Mesodermal cell (in vitro differentiated cells): Measurements from ENCODE around the gene DDX42. TPM values are rescaled to one million over a fixed set of nuclear protein-coding genes. Genes with fewer than 3 reads are reported as not detected.

Source experiments
- H3K27ac ChIP-seq: 2 replicates; pipeline ENCODE4 v1.7.0; 2013; ENCODE audit warnings: mild to moderate bottlenecking, low read depth, low read length, moderate library complexity; ENCODE audit not compliant: severe bottlenecking
- H3K36me3 ChIP-seq: 2 replicates; pipeline ENCODE4 v1.7.1; 2013; ENCODE audit warnings: mild to moderate bottlenecking, low read length, moderate library complexity; ENCODE audit not compliant: control insufficient read depth, insufficient read depth
- H3K4me1 ChIP-seq: one replicate; pipeline ENCODE4 v1.7.1; 2013; ENCODE audit warnings: mild to moderate bottlenecking, low read length; ENCODE audit not compliant: insufficient read depth, control insufficient read depth, poor library complexity, severe bottlenecking
- H3K4me3 ChIP-seq: 2 replicates; pipeline ENCODE4 v1.7.0; 2013; ENCODE audit warnings: low read length, control low read depth, mild to moderate bottlenecking; ENCODE audit not compliant: insufficient read depth, poor library complexity, severe bottlenecking; ENCODE audit errors: extremely low read depth
- H3K9me3 ChIP-seq: 2 replicates; pipeline ENCODE4 v1.7.1; 2013; ENCODE audit warnings: mild to moderate bottlenecking, low read length, moderate library complexity; ENCODE audit not compliant: control insufficient read depth
- WGBS, 2 experiments: methylation state at CpG; one replicate each; pipeline ENCODE4 v1.1.5; 2013; ENCODE audit warnings: missing lambda C conversion rate in 2 of 2; ENCODE audit not compliant: insufficient coverage in 2 of 2; 5-methylcytosine and 5-hydroxymethylcytosine counted together
- polyA plus RNA-seq, 2 experiments: library from polyadenylated mRNA; stranded (reverse); fragments of 50-300 nt; gene quantifications; one replicate each; pipeline ENCODE4 v1.2.3, GENCODE V29; 2013

The DDX42 gene, protein sequence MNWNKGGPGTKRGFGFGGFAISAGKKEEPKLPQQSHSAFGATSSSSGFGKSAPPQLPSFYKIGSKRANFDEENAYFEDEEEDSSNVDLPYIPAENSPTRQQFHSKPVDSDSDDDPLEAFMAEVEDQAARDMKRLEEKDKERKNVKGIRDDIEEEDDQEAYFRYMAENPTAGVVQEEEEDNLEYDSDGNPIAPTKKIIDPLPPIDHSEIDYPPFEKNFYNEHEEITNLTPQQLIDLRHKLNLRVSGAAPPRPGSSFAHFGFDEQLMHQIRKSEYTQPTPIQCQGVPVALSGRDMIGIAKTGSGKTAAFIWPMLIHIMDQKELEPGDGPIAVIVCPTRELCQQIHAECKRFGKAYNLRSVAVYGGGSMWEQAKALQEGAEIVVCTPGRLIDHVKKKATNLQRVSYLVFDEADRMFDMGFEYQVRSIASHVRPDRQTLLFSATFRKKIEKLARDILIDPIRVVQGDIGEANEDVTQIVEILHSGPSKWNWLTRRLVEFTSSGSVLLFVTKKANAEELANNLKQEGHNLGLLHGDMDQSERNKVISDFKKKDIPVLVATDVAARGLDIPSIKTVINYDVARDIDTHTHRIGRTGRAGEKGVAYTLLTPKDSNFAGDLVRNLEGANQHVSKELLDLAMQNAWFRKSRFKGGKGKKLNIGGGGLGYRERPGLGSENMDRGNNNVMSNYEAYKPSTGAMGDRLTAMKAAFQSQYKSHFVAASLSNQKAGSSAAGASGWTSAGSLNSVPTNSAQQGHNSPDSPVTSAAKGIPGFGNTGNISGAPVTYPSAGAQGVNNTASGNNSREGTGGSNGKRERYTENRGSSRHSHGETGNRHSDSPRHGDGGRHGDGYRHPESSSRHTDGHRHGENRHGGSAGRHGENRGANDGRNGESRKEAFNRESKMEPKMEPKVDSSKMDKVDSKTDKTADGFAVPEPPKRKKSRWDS
- polyA plus RNA-seq (2013, experiment 1 of 2): 81.7 TPM
- polyA plus RNA-seq (2013, experiment 2 of 2): 86.5 TPM

DNA sequence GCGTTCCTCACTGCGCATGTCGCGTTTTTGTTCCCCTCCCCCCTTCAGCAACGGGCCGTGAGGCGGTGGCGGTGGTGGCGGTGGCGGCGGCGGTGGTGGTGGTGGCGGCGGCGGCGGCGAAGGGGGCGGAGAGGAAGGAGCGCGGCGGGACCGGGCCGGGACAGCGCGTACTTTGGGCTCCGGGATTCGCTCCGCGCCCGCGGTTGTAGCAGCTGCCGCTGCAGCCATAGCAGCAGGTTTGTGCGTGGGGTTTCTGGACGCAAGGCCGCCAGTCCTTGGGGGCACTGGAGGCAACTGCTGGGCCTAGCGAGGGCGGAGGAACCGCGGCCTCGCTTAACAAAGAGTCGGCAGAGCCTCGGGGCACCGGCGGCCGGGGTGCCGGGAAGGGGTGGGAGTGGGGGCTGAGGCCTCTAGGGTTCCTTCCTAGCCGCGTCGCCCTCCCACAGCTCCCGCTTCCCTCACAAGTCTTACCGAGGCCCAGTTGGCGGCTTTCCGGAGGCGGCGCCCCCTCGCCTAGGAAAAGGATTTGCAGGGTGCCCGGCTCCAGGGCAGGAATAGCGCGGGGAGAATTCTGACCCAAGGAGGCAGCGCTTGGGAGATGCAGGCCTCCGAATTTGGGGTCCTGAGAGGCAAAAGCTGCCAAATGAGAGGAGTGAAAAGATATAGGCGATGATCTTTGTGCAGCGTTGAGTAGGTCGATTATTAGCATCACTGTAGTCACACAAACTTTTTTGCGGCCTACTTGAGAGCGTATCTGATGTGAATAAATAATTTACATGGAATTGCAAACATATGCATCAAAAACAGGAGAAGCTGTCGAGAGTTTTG lies at the start of gene DDX42:
Gene DDX42, plus strand, starts transcription at position 30 of the 828 bp plus-strand sequence. CDS start 12,880 bp downstream, outside the sequence.
- WGBS, 2 experiments: 0% methylated on average over 34 to 35 of the region's 67 CpGs
- peak within 1 kb of the TSS; percentile 100 for H3K4me3 ChIP-seq
- no peaks in the 10 kb centered on the region for H3K4me1 ChIP-seq
- H3K9me3 ChIP-seq: no peaks in the 10 kb centered on the region
- H3K27ac ChIP-seq: peak within 1 kb of the TSS; percentile 100
- peaks cover 52% of the 10 kb centered on the region for H3K36me3 ChIP-seq

DNA sequence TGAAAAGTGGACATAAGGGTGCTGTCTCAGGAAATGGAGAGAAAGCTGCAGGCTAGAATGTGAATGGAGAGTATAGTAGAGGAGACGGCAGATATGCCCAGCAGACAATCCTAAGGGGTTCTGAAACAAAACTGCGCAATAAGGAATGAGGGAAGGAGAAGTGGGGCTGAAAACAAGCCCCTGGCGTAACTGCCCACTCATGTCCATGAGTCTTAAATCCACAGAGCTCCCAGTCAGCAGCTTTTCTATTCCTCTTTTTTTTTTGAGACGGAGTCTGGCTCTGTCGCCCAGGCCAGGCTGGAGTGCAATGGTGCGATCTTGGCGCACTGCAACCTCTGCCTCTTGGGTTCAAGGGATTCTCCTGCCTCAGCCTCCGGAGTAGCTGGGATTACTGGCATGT lies 38.3 kb upstream of the DDX42 start:
- 99 to 100% methylated on average over 7 of the region's 8 CpGs for whole genome bisulfite sequencing, 2 experiments
- H3K4me1 ChIP-seq: peaks cover 3% of the 10 kb centered on the region
- H3K27ac ChIP-seq: no peak overlapping the region
- peaks cover 9% of the 10 kb centered on the region for H3K36me3 ChIP-seq
- no peaks in the 10 kb centered on the region for H3K9me3 ChIP-seq
- H3K4me3 ChIP-seq: no peak overlapping the region

DNA sequence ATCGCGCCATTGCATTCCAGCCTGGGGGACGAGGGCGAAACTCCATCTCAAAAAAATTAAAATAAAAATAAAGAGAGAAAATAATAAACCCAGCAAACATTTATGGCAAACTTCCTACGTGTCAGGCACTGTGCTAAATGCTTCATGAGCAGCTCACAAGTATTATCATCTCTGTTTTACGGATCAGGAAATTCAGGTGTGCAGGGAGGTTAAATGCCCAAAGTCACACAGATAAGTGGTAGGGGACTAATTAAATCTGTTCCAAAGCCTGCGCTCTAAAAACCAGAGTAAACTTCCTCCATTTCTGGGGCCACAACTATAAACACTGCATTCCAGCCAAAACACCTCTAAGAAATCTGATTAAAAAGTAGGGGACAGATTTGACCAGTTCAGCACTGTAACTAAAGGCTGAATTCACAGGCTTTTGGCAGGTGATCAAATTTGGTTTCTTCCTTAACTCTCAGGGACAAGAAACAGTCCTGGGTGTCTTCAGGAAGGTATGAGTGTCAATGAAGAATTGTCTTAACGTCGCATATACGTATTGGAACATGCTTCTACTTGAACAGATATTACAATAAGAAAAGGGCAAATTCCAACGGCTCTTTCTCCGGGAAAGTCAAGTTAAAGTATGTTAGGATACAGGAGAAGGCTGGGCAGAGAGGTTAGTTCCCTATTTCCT lies 33.4 kb upstream of the DDX42 start:
- WGBS, 2 experiments: 50% methylated on average over 2 of the region's 12 CpGs; no CpG with 5 or more reads in 1 of the 2 experiments
- peak overlapping the region; percentile 73 for H3K27ac ChIP-seq
- peaks cover 8% of the 10 kb centered on the region for H3K36me3 ChIP-seq
- H3K4me3 ChIP-seq: peak overlapping the region; percentile 93
- no peaks in the 10 kb centered on the region for H3K9me3 ChIP-seq
- H3K4me1 ChIP-seq: peaks cover 3% of the 10 kb centered on the region

DNA sequence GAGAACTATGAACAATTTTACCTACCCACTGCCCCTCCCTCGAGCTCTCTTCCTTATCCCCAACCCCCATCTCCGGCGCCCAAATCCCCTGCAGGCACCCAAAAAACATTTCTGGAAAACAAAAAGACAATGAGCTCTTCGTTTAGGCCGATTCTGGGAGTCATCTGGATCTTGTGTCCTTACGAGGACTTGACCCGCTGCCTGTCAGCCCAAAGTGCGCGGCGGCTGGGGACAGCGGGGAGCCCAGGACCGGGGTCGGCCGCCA lies 32.9 kb upstream of the DDX42 start:
- peak overlapping the region; percentile 93 for H3K4me3 ChIP-seq
- peaks cover 3% of the 10 kb centered on the region for H3K4me1 ChIP-seq
- WGBS, 2 experiments: 0% methylated on average over 10 to 11 of the region's 14 CpGs
- H3K27ac ChIP-seq: peak overlapping the region; percentile 73
- peaks cover 12% of the 10 kb centered on the region for H3K36me3 ChIP-seq
- no peaks in the 10 kb centered on the region for H3K9me3 ChIP-seq

DNA sequence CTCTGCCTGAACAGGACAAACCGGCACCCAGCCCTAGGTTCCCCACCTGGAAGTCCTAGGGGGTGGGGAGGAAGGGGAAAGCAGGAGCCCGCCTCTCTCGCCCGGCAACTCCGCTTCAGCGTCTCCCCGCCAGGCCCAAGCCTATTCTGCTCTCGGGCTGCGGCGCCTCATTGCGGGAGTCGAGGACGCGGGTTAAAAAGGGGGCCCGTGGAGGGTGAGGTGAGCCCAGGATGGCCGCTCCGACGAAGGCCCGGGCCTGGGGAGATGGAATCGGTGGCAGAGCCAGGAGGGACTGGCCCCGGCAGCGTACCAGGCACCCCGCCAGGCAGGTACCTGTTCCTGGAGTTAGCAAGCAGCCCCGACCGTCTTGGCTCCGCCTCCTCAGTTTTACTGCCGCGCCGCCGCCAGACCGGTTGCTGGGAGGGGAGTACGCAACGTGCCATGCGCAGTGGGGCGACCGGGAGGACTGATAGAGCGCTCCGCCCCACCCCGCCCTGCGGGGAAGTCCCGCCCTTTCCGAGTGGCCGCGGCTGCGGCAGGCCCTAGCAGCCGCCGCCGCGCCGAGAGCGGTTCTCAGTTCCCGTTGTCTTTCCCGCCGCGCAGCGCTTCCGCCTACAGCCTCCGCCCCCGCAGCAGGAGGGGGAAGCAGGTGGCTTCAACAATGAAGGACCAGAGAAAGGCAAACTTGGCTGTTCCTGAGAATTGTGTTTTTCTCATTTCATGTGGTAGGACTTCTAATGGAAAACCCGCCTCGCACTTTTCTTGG lies 32.4 kb upstream of the DDX42 start, which contains the start of gene STRADA:
Gene STRADA, minus strand, starts transcription at position 392 of the 766 bp plus-strand sequence. CDS start 13,430 bp downstream, outside the sequence.
- H3K36me3 ChIP-seq: peaks cover 15% of the 10 kb centered on the region
- H3K27ac ChIP-seq: peak within 1 kb of the TSS; percentile 90
- H3K9me3 ChIP-seq: no peaks in the 10 kb centered on the region
- H3K4me1 ChIP-seq: peaks cover 3% of the 10 kb centered on the region
- WGBS, 2 experiments: 0 to 2% methylated on average over 32 to 45 of the region's 61 CpGs
- H3K4me3 ChIP-seq: peak within 1 kb of the TSS; percentile 93

DNA sequence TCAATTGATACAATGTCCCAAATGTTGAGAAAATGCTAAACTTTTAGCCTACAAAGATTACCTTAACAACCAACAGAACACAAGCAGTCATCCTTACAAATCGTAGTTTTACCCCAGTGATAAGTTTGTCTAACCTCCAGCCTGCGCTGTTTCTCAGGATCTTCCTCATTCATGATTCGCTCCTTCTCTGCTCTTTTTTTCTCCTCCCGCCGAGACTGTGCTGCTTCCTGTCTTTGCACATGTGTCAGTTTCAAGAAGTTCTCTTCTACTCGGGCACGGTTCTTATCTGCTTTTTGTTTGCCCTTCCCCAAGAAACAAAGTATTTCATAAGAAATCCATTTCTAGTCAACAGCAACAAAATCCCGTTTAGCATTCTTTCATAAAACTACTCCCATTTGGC lies 22.2 kb upstream of the DDX42 start:
- H3K4me3 ChIP-seq: no peak overlapping the region
- H3K36me3 ChIP-seq: peaks cover 86% of the 10 kb centered on the region
- WGBS, 2 experiments: 92 to 94% methylated on average over 7 to 8 of the region's 8 CpGs
- H3K27ac ChIP-seq: no peak overlapping the region
- H3K9me3 ChIP-seq: no peaks in the 10 kb centered on the region
- H3K4me1 ChIP-seq: no peaks in the 10 kb centered on the region

DNA sequence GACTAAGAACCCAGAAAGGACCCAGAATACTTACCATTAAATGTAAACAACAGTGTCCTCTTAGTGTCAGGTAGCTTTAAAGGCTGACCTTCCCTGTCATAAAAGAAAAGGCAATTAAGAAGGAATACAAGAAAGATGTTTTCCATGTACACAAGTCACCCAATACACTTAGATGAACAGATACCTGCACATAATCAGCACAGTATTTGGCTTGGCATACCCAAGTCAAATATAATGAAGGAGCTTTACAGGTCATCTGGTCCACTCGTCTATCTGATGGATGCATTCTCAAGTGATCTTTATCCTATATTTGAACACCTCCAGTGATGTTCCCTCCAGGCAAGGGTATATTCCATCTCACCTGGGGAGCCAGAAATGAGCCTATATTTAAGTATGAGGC lies 21.3 kb upstream of the DDX42 start:
- 100% methylated on average over 1 of the region's 1 CpG for WGBS, 2 experiments

DNA sequence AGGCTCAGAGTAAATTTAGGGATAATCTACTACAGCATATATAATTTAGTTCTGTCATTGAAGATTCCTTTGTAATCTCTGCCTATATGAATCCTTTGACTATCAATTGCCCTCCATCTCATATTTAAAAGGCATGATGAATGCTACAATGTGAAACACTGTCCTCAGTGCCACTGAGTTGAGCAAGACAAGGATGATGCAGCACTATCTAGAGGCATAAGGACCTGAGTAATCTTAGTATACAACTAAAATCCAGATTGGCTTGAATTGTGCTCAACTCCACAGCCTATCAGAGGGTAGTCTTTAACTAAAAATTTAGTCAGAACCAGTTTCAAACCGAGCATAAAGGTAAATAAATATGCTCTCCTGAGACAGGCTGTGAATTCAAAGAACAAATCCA lies 20.8 kb upstream of the DDX42 start:
- Histone ChIP-seq H3K36me3 (peaks cover 92% of the 10 kb centered on the region), H3K4me1 (no peaks in the 10 kb centered on the region), H3K4me3 (no peak overlapping the region), H3K9me3 (no peaks in the 10 kb centered on the region), H3K27ac (no peak overlapping the region)
- 100% methylated on average over 1 of the region's 1 CpG; no CpG with 5 or more reads in 1 of the 2 experiments for WGBS, 2 experiments

More for the DNA sequence above, 21.3 kb upstream of the DDX42 start:
- no peaks in the 10 kb centered on the region for H3K4me1 ChIP-seq
- peaks cover 92% of the 10 kb centered on the region for H3K36me3 ChIP-seq
- no peak overlapping the region for H3K27ac ChIP-seq
- H3K4me3 ChIP-seq: no peak overlapping the region
- H3K9me3 ChIP-seq: no peaks in the 10 kb centered on the region

DNA sequence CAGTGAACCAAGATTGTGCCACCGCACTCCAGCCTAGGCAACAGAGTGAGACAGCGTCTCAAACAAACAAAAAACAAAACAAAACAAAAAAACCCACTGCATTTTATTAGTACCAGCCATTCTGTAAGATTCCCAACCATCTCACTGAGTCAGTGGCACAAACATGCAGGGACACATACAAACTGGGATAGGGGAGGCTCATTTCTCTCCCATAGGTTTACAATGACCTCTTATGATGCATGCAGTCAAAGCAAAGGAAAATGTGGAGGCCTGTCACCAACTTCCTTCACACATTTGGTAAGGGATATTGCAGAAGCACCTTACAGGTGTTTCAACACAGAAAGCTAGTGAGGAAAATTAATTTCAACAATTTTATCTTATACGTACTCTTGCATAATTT lies 19.9 kb upstream of the DDX42 start:
- 100% methylated on average over 1 to 2 of the region's 3 CpGs for WGBS, 2 experiments
- Histone ChIP-seq H3K4me3 (no peak overlapping the region), H3K9me3 (no peaks in the 10 kb centered on the region), H3K4me1 (no peaks in the 10 kb centered on the region), H3K36me3 (peaks cover 90% of the 10 kb centered on the region), H3K27ac (no peak overlapping the region)
